Spleen (tissue), 11 donors: ENCODE data around the gene CADPS2. TPM values are rescaled to one million over a fixed set of nuclear protein-coding genes. Genes with fewer than 3 reads are reported as not detected.

Source experiments
- DNase-seq: peaks from one replicate; pipeline ENCODE4 v3.0.0-alpha.2; 2020
- H3K27ac ChIP-seq, 8 donors: fragments of 200-600 bp; sonication (generic) in 7 of 8; 1 replicate in 4 of 8; 2 replicates in 4 of 8; pipeline versions ENCODE4 v1.5.0 to v1.8.0; 2016 to 2021; ENCODE audit warnings: inconsistent platforms in 4 of 8, mild to moderate bottlenecking in 4 of 8, moderate library complexity in 1 of 8
- H3K27me3 ChIP-seq, 7 donors: fragments of 200-600 bp; sonication (generic) in 6 of 7; replicated peaks in 1 of 7; 1 replicate in 4 of 7; 2 replicates in 3 of 7; pipeline versions ENCODE4 v1.5.0 to v1.8.0; 2016 to 2021; ENCODE audit warnings: inconsistent platforms in 3 of 7, mild to moderate bottlenecking in 1 of 7
- H3K36me3 ChIP-seq, 6 donors: fragments of 200-600 bp; sonication (generic) in 5 of 6; 1 replicate in 4 of 6; 2 replicates in 2 of 6; pipeline versions ENCODE4 v1.5.0 to v1.8.0; 2016 to 2021; ENCODE audit warnings: inconsistent platforms in 2 of 6
- H3K4me1 ChIP-seq, 6 donors: fragments of 200-600 bp; sonication (generic) in 5 of 6; 1 replicate in 3 of 6; 2 replicates in 3 of 6; pipeline versions ENCODE4 v1.5.0 to v1.8.0; 2016 to 2021; ENCODE audit warnings: inconsistent platforms in 3 of 6
- H3K4me3 ChIP-seq, 8 donors: fragments of 200-600 bp; sonication (generic) in 7 of 8; 1 replicate in 4 of 8; 2 replicates in 4 of 8; pipeline versions ENCODE4 v1.5.0 to v1.8.0; 2016 to 2021; ENCODE audit warnings: inconsistent platforms in 4 of 8, mild to moderate bottlenecking in 4 of 8, moderate library complexity in 2 of 8
- H3K9me3 ChIP-seq, 8 donors: fragments of 200-600 bp; sonication (generic) in 7 of 8; 1 replicate in 4 of 8; 2 replicates in 4 of 8; pipeline versions ENCODE4 v1.5.0 to v1.8.0; 2016 to 2021; ENCODE audit warnings: inconsistent platforms in 4 of 8
- POLR2A ChIP-seq, 3 donors: fragments of 450-650 bp; IDR thresholded peaks; one replicate each; pipeline ENCODE4 v1.5.1; 2017; ENCODE audit warnings: antibody characterized with exemption in 3 of 3, mild to moderate bottlenecking in 1 of 3
- POLR2AphosphoS5 ChIP-seq, 3 donors: sonication (generic); formaldehyde crosslinking; IDR thresholded peaks; one replicate each; pipeline ENCODE4 v1.5.1; 2017; ENCODE audit warnings: antibody characterized with exemption in 3 of 3
- WGBS, 5 donors: extraction: QIAGEN DNeasy Blood & Tissue Kit in 3 of 5; methylation state at CpG; one replicate each; pipeline versions ENCODE4 v1.1.5 to v1.1.7; 2013 to 2018; 5-methylcytosine and 5-hydroxymethylcytosine counted together
- intact Hi-C: fragments of 100-400 bp; cut with DNase I; formaldehyde crosslinking; loops from one replicate; pipeline ENCODE4 v1.15.0; 2023; ENCODE audit warnings: low total_unique reads
- polyA plus RNA-seq, 3 donors: library from polyadenylated mRNA; stranded (reverse); fragments of 200-250 nt; gene quantifications; one replicate each; pipeline ENCODE4 v1.2.1, GENCODE V29; 2013
- total RNA-seq, 7 donors: library from RNA; depleted of rRNA in 3 of 7; stranded (reverse); fragments of >200 nt in 3 of 7; fragmentation: NEBNext Ultra II Directional in 4 of 7; extraction: Animal tissue kit (Norgen Biotek cat#: 25700) in 4 of 7; gene quantifications; one replicate each; pipeline versions ENCODE4 v1.1.0 to v1.2.1, GENCODE V29; 2016 to 2021
- TF ChIP-seq, protein P1 (sequence below), 11 experiments: fragments of 200-600 bp in 7 of 11; fragments of 450-650 bp in 4 of 11; sonication (generic) in 4 of 11; IDR thresholded peaks in 8 of 11; conservative IDR thresholded peaks in 3 of 11; 1 replicate in 7 of 11; 2 replicates in 4 of 11; pipeline versions ENCODE4 v1.4.0 to v1.8.0; 2016 to 2021; ENCODE audit warnings: antibody characterized with exemption in 11 of 11, inconsistent platforms in 4 of 11, mild to moderate bottlenecking in 1 of 11
- donor health status: healthy with polysubstance abuse.
- donor health status: DM: no; HTN: no; CAD: no; lungs with moderate emphysema.
- donor health status: DM: no; HTN: no; CAD: no.
- donor health status: Bipolar disorder and iron deficiency.
- donor health status: healthy.
- donor health status: DM: no; HTN: no; CAD: no.
- donor health status: DM: yes; HTN: yes; CAD: no.

CADPS2 gene
- total and polyA plus RNA-seq, 10 donors, result 2.4 to 19.3 (median 11.7) TPM

DNA sequence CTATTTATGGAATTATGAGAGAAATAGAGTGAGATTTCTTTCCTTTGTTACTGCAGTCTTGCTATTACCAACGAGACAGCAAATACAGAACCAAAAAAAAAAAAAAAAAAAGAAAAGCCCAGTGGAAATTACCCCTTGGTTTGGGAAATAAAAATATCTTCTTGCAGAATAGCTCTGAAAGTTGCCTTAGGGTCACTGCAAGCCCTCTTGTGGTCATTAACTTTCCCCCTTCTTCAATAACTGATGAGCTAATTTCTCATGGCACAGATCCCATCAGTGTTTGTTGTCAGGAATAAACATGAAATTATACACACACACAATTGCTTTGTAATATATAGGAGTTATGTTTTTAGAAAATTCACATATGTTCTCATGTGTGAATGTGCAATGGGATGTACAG is 470.8 kb downstream of the CADPS2 start:
- no peak for TF ChIP-seq POLR2AphosphoS5 (IDR thresholded peaks at IDR 0.05)
- TF ChIP-seq, protein P1, sequence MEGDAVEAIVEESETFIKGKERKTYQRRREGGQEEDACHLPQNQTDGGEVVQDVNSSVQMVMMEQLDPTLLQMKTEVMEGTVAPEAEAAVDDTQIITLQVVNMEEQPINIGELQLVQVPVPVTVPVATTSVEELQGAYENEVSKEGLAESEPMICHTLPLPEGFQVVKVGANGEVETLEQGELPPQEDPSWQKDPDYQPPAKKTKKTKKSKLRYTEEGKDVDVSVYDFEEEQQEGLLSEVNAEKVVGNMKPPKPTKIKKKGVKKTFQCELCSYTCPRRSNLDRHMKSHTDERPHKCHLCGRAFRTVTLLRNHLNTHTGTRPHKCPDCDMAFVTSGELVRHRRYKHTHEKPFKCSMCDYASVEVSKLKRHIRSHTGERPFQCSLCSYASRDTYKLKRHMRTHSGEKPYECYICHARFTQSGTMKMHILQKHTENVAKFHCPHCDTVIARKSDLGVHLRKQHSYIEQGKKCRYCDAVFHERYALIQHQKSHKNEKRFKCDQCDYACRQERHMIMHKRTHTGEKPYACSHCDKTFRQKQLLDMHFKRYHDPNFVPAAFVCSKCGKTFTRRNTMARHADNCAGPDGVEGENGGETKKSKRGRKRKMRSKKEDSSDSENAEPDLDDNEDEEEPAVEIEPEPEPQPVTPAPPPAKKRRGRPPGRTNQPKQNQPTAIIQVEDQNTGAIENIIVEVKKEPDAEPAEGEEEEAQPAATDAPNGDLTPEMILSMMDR (IDR thresholded peaks at IDR 0.05 in 8 of 11, conservative IDR thresholded peaks at IDR 0.05 in 3 of 11), result no peak
- TF ChIP-seq POLR2A (IDR thresholded peaks at IDR 0.05), result no peak
- Histone ChIP-seq H3K4me1 (no peaks in the 10 kb centered on the region), H3K4me3 (no peak overlapping the region), H3K9me3 (no peaks in the 10 kb centered on the region), H3K36me3 (no peaks in the 10 kb centered on the region), H3K27ac (no peak overlapping the region), H3K27me3 (no peaks in the 10 kb centered on the region)
- 43 to 83% (median 60%) methylated on average over 1 of the region's 1 CpG for WGBS, 5 donors
- no peak for DNase-seq
- intact Hi-C loops, result no loop called here

- H3K27me3 ChIP-seq, result no peaks in the 10 kb centered on the region
- no peaks in the 10 kb centered on the region for H3K4me1 ChIP-seq
- no peaks in the 10 kb centered on the region for H3K9me3 ChIP-seq
- WGBS, 5 donors, result 80 to 86% (median 82%) methylated on average over 1 of the region's 1 CpG
- H3K36me3 ChIP-seq, result no peaks in the 10 kb centered on the region
- H3K4me3 ChIP-seq, result no peak overlapping the region
- no peak overlapping the region for H3K27ac ChIP-seq
- TF ChIP-seq POLR2AphosphoS5 (IDR thresholded peaks at IDR 0.05) (no peak), POLR2A (IDR thresholded peaks at IDR 0.05) (no peak)
- TF ChIP-seq, protein P1 (IDR thresholded peaks at IDR 0.05 in 8 of 11, conservative IDR thresholded peaks at IDR 0.05 in 3 of 11), result no peak
- no peak for DNase-seq
- intact Hi-C loops, result no loop called here
These were observed 472.9 kb downstream of the CADPS2 start for GRCh38 chr7:122413339-122413738.

DNA sequence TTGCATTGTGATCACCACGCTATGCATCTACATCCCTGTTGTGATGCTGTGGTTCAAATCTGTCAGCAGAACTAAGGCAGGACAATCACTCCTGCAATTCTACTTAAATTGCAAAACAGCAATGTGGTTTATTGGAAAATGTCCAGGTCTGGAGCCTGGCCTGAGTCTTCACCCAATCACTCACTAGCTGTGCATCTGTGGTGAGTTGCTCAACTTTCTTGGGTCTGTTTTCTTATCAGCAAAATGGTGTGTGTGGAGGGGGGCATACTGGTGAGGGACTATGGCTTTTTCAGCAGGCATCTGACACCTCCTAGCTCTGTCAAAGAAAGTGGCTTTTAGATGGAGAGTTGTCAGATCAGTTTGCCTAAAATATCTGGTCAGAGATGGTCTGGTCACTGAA is 473.4 kb downstream of the CADPS2 start:
- Histone ChIP-seq H3K27me3 (no peaks in the 10 kb centered on the region), H3K9me3 (no peaks in the 10 kb centered on the region), H3K27ac (no peak overlapping the region), H3K36me3 (no peaks in the 10 kb centered on the region), H3K4me3 (no peak overlapping the region), H3K4me1 (no peaks in the 10 kb centered on the region)
- no peak for DNase-seq
- TF ChIP-seq, protein P1 (IDR thresholded peaks at IDR 0.05 in 8 of 11, conservative IDR thresholded peaks at IDR 0.05 in 3 of 11), result no peak
- no peak for TF ChIP-seq POLR2A (IDR thresholded peaks at IDR 0.05)
- TF ChIP-seq POLR2AphosphoS5 (IDR thresholded peaks at IDR 0.05), result no peak
- intact Hi-C loops, result no loop called here
- WGBS, 5 donors, result 73 to 95% (median 85%) methylated on average over 1 of the region's 1 CpG

DNA sequence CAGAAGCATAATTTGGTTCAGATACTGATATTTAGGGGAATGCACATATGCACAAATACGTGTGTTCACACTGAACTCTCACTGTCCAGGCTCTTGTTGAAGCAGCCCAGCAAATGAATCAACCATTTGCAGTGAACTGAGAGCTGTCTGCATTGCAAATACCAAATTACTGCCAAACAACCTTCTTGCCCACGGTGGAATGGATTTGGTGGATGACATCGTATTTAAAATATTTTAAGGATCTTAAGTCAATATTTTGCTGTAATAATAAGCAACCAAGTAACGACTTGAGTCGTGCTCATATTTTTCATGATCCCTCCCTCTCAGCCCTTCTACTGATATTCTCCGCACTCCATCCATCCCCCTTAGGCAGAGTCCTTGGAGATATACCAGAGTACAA is 473.8 kb downstream of the CADPS2 start:
- no peaks in the 10 kb centered on the region for H3K27me3 ChIP-seq
- H3K27ac ChIP-seq, result no peak overlapping the region
- no peak overlapping the region for H3K4me3 ChIP-seq
- 79 to 89% (median 83%) methylated on average over 6 of the region's 6 CpGs for WGBS, 5 donors
- H3K9me3 ChIP-seq, result no peaks in the 10 kb centered on the region
- DNase-seq, result no peak
- intact Hi-C loops, result no loop called here
- TF ChIP-seq, protein P1 (IDR thresholded peaks at IDR 0.05 in 8 of 11, conservative IDR thresholded peaks at IDR 0.05 in 3 of 11), result no peak
- TF ChIP-seq POLR2AphosphoS5 (IDR thresholded peaks at IDR 0.05) (no peak), POLR2A (IDR thresholded peaks at IDR 0.05) (no peak)
- no peaks in the 10 kb centered on the region for H3K4me1 ChIP-seq
- no peaks in the 10 kb centered on the region for H3K36me3 ChIP-seq
